Effector memory CD4-positive, alpha-beta T cell (primary cell): ENCODE measurements around the gene CSTPP1.

Source experiments
- DNase-seq, 3 donors: peaks; one replicate each; pipeline ENCODE4 v3.0.0-alpha.2; 2020
- H3K27ac ChIP-seq: 2 replicates; pipeline ENCODE4 v1.7.0; 2013; ENCODE audit warnings: mild to moderate bottlenecking, low read length, moderate library complexity; ENCODE audit not compliant: insufficient read depth, poor library complexity, severe bottlenecking
- H3K27me3 ChIP-seq: replicated peaks from 2 replicates; pipeline ENCODE4 v1.7.0; 2013; ENCODE audit warnings: mild to moderate bottlenecking, low read length; ENCODE audit not compliant: insufficient read depth, control insufficient read depth, poor library complexity, severe bottlenecking
- H3K36me3 ChIP-seq: 2 replicates; pipeline ENCODE4 v1.7.0; 2013; ENCODE audit warnings: mild to moderate bottlenecking, low read length, moderate library complexity; ENCODE audit not compliant: control insufficient read depth, insufficient read depth
- H3K4me1 ChIP-seq: 2 replicates; pipeline ENCODE4 v1.7.0; 2013; ENCODE audit warnings: low read length, mild to moderate bottlenecking; ENCODE audit not compliant: control insufficient read depth, insufficient read depth, poor library complexity, severe bottlenecking
- H3K4me3 ChIP-seq: 2 replicates; pipeline ENCODE4 v1.7.0; 2013; ENCODE audit warnings: low read length, low read depth, mild to moderate bottlenecking; ENCODE audit not compliant: insufficient read depth, poor library complexity, severe bottlenecking
- H3K9me3 ChIP-seq: 2 replicates; pipeline ENCODE4 v1.7.0; 2013; ENCODE audit warnings: mild to moderate bottlenecking, low read length, moderate library complexity; ENCODE audit not compliant: control insufficient read depth

The CSTPP1 gene

GRCh38 chr11:46895821-46896220 is 40.7 kb upstream of the CSTPP1 start:
- Histone ChIP-seq H3K4me1 (no peaks in the 10 kb centered on the region), H3K27ac (no peak overlapping the region), H3K9me3 (no peaks in the 10 kb centered on the region), H3K4me3 (no peak overlapping the region), H3K27me3 (no peaks in the 10 kb centered on the region), H3K36me3 (no peaks in the 10 kb centered on the region)
- no peak for DNase-seq

GRCh38 chr11:46896719-46897406 is 39.7 kb upstream of the CSTPP1 start:
- no peak for DNase-seq
- Histone ChIP-seq H3K4me1 (no peaks in the 10 kb centered on the region), H3K27ac (no peak overlapping the region), H3K4me3 (no peak overlapping the region), H3K36me3 (no peaks in the 10 kb centered on the region), H3K9me3 (no peaks in the 10 kb centered on the region), H3K27me3 (no peaks in the 10 kb centered on the region)

- Histone ChIP-seq H3K9me3 (no peaks in the 10 kb centered on the region), H3K27me3 (no peaks in the 10 kb centered on the region), H3K36me3 (no peaks in the 10 kb centered on the region), H3K27ac (no peak overlapping the region), H3K4me3 (no peak overlapping the region), H3K4me1 (no peaks in the 10 kb centered on the region)
- no peak for DNase-seq
Measured at GRCh38 chr11:46898396-46899095, 38.0 kb upstream of the CSTPP1 start.

- H3K4me3 ChIP-seq = no peak overlapping the region
- H3K27me3 ChIP-seq = no peaks in the 10 kb centered on the region
- no peaks in the 10 kb centered on the region for H3K36me3 ChIP-seq
- H3K4me1 ChIP-seq = no peaks in the 10 kb centered on the region
- H3K27ac ChIP-seq = no peak overlapping the region
- no peak for DNase-seq
- H3K9me3 ChIP-seq = no peaks in the 10 kb centered on the region
Measured at GRCh38 chr11:46899501-46900025, 37.0 kb upstream of the CSTPP1 start.

- H3K27ac ChIP-seq = no peak overlapping the region
- H3K9me3 ChIP-seq = no peaks in the 10 kb centered on the region
- H3K4me3 ChIP-seq = no peak overlapping the region
- no peak for DNase-seq
- no peaks in the 10 kb centered on the region for H3K27me3 ChIP-seq
- no peaks in the 10 kb centered on the region for H3K4me1 ChIP-seq
- no peaks in the 10 kb centered on the region for H3K36me3 ChIP-seq
Measured at GRCh38 chr11:46900091-46900746, 36.3 kb upstream of the CSTPP1 start.

- Histone ChIP-seq H3K27ac (no peak overlapping the region), H3K4me1 (no peaks in the 10 kb centered on the region)
- DNase-seq = no peak
Measured at GRCh38 chr11:46901156-46901555, 35.4 kb upstream of the CSTPP1 start.

GRCh38 chr11:46902694-46903093 is 33.9 kb upstream of the CSTPP1 start:
- no peak overlapping the region for H3K4me3 ChIP-seq
- H3K9me3 ChIP-seq = no peaks in the 10 kb centered on the region
- no peaks in the 10 kb centered on the region for H3K4me1 ChIP-seq
- no peak for DNase-seq
- no peak overlapping the region for H3K27ac ChIP-seq
- no peaks in the 10 kb centered on the region for H3K36me3 ChIP-seq
- H3K27me3 ChIP-seq = no peaks in the 10 kb centered on the region

More at GRCh38 chr11:46901156-46901555, 35.4 kb upstream of the CSTPP1 start:
- Histone ChIP-seq H3K27me3 (no peaks in the 10 kb centered on the region), H3K9me3 (no peaks in the 10 kb centered on the region), H3K36me3 (no peaks in the 10 kb centered on the region), H3K4me3 (no peak overlapping the region)

- Histone ChIP-seq H3K27me3 (no peaks in the 10 kb centered on the region), H3K27ac (no peak overlapping the region), H3K4me3 (no peak overlapping the region), H3K9me3 (no peaks in the 10 kb centered on the region), H3K36me3 (no peaks in the 10 kb centered on the region), H3K4me1 (no peaks in the 10 kb centered on the region)
- no peak for DNase-seq
Measured at GRCh38 chr11:46903846-46904245, 32.7 kb upstream of the CSTPP1 start.

GRCh38 chr11:46905806-46906205 is 30.8 kb upstream of the CSTPP1 start:
- Histone ChIP-seq H3K4me1 (no peaks in the 10 kb centered on the region), H3K9me3 (no peaks in the 10 kb centered on the region), H3K27me3 (no peaks in the 10 kb centered on the region)

GRCh38 chr11:46906609-46907041 is 29.9 kb upstream of the CSTPP1 start:
- Histone ChIP-seq H3K36me3 (no peaks in the 10 kb centered on the region), H3K9me3 (no peaks in the 10 kb centered on the region), H3K4me1 (no peaks in the 10 kb centered on the region), H3K4me3 (no peak overlapping the region), H3K27ac (no peak overlapping the region), H3K27me3 (no peaks in the 10 kb centered on the region)
- DNase-seq = no peak

More at GRCh38 chr11:46905806-46906205, 30.8 kb upstream of the CSTPP1 start:
- Histone ChIP-seq H3K36me3 (no peaks in the 10 kb centered on the region), H3K4me3 (no peak overlapping the region), H3K27ac (no peak overlapping the region)
- no peak for DNase-seq
